Mucosa of descending colon (tissue), 3 donors: ENCODE data around the gene KASH5. TPM values are rescaled to one million over a fixed set of nuclear protein-coding genes. Genes with fewer than 3 reads are reported as not detected.
"Not testable (repeated sequence)": the region's sequence is repeated elsewhere in the genome, so short reads cannot be mapped to it uniquely, and the experiment has no call there.

Experiments
- ATAC-seq: fragments of 200-7000 bp; cut with Tn5 transposase; one replicate; pipeline ENCODE4 v1.9.1; 2020; ENCODE audit warnings: mild to moderate bottlenecking, moderate library complexity
- DNase-seq, 3 donors: peaks; one replicate each; pipeline ENCODE4 v3.0.0-alpha.2; 2020
- H3K36me3 ChIP-seq: fragments of 200-600 bp; one replicate; pipeline ENCODE4 v1.8.0; 2021; ENCODE audit warnings: low read depth, mild to moderate bottlenecking
- H3K4me1 ChIP-seq: fragments of 200-600 bp; one replicate; pipeline ENCODE4 v1.8.0; 2021; ENCODE audit warnings: low read depth, mild to moderate bottlenecking
- H3K4me3 ChIP-seq: fragments of 200-600 bp; one replicate; pipeline ENCODE4 v1.8.0; 2021; ENCODE audit warnings: mild to moderate bottlenecking
- H3K9me3 ChIP-seq: fragments of 200-600 bp; one replicate; pipeline ENCODE4 v1.8.0; 2021; ENCODE audit warnings: mild to moderate bottlenecking
- CTCF ChIP-seq: fragments of 200-600 bp; IDR thresholded peaks from one replicate; pipeline ENCODE4 v1.8.0; 2022; ENCODE audit warnings: antibody characterized with exemption, mild to moderate bottlenecking
- intact Hi-C, 2 donors: fragments of 100-400 bp; cut with DNase I in 1 of 2; cut with micrococcal nuclease in 1 of 2; formaldehyde crosslinking; loops; one replicate each; pipeline versions ENCODE4 v1.11.0 to v1.11.1; 2022; cut with DNase I, micrococcal nuclease
- total RNA-seq, 3 donors: library from RNA; stranded (reverse); fragmentation: NEBNext Ultra II Directional in 2 of 3; extraction: Animal tissue kit (Norgen Biotek cat#: 25700) in 2 of 3; gene quantifications; one replicate each; pipeline versions ENCODE4 v1.2.1 to v1.2.4, GENCODE V29; 2021 to 2023
- donor health status: DM: no; HTN: no; CAD: no; lungs with moderate emphysema.
- donor health status: DM: no; HTN: no; CAD: no.
- donor health status: DM: no; HTN: yes; CAD: no.

The KASH5 gene
- total RNA-seq, 3 donors from 2014 or later: not detected

DNA sequence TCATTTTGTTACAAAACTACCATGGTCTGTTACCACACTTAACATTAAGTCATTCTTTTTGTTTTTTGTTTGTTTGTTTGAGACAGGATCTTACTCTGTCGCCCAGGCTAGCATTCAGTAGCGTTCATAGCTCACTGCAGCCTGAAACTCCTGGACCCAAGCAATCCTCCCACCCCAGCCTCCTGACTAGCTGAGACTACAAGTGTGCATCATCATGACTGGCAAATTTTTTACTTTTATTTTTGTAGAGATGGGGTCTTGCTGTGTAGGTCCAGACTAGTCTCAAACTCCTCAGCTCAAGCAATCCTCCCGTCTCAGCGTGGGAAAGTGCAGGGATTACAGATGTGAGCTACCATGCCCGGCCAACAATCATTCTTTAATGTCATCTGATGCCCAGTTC, 68.3 kb downstream of the KASH5 start:
- peaks cover 15% of the 10 kb centered on the region for H3K4me1 ChIP-seq
- ATAC-seq: no peak
- no peaks in the 10 kb centered on the region for H3K9me3 ChIP-seq
- H3K36me3 ChIP-seq: peaks cover 5% of the 10 kb centered on the region
- no peak overlapping the region for H3K4me3 ChIP-seq
- no peak for DNase-seq
- intact Hi-C loops: no loop called here
- TF ChIP-seq CTCF: no peak

- H3K9me3 ChIP-seq: no peaks in the 10 kb centered on the region
- H3K36me3 ChIP-seq: no peaks in the 10 kb centered on the region
- intact Hi-C loops: no loop called here
- ATAC-seq: peak; percentile 17
- peaks cover 10% of the 10 kb centered on the region for H3K4me1 ChIP-seq
- H3K4me3 ChIP-seq: no peak overlapping the region
- no peak for DNase-seq
- TF ChIP-seq CTCF: no peak
Observed at GRCh38 chr19:49458567-49458903, 70.5 kb downstream of the KASH5 start.

- TF ChIP-seq CTCF: no peak
- Histone ChIP-seq H3K4me1 (peaks cover 7% of the 10 kb centered on the region), H3K4me3 (no peak overlapping the region), H3K9me3 (no peaks in the 10 kb centered on the region), H3K36me3 (no peaks in the 10 kb centered on the region)
- DNase-seq (no peak), ATAC-seq (no peak)
- intact Hi-C loops: no loop called here
Observed at GRCh38 chr19:49459388-49459787, 71.3 kb downstream of the KASH5 start.

DNA sequence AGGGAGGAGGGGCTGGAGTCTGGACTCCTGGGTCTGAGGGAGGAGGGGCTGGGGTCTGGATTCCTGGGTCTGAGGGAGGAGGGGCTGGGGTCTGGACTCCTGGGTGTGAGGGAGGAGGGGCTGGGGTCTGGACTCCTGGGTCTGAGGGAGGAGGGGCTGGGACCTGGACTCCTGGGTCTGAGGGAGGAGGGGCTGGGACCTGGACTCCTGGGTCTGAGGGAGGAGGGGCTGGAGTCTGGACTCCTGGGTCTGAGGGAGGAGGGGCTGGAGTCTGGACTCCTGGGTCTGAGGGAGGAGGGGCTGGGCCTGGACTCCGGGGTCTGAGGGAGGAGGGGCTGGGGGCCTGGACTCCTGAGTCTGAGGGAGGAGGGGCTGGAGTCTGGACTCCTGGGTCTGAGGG, 73.1 kb downstream of the KASH5 start:
- DNase-seq, ATAC-seq, H3K36me3 ChIP-seq, H3K4me1 ChIP-seq, intact Hi-C loops, H3K9me3 ChIP-seq, H3K4me3 ChIP-seq: not testable (repeated sequence)

DNA sequence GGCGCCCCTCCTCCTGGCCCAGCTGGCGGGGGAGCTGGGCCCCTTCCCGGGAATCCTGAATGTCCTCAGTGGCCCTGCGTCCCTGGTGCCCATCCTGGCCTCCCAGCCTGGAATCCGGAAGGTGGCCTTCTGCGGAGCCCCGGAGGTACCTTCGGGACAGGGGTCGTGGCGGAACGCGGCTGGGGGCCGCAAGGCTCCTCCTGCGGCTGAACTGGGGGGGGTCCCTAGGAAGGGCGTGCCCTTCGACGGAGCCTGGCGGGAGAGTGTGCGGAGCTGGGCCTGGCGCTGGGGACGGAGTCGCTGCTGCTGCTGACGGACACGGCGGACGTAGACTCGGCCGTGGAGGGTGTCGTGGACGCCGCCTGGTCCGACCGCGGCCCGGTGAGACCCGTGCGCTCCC, 73.6 kb downstream of the KASH5 start:
- no peak overlapping the region for H3K4me3 ChIP-seq
- intact Hi-C loops: no loop called here
- peaks cover 5% of the 10 kb centered on the region for H3K4me1 ChIP-seq
- TF ChIP-seq CTCF: no peak
- peak in 1 of 3 donors; percentile 23 for DNase-seq
- H3K36me3 ChIP-seq: no peaks in the 10 kb centered on the region
- ATAC-seq: no peak
- H3K9me3 ChIP-seq: no peaks in the 10 kb centered on the region

- DNase-seq (peak in 1 of 3 donors; percentile 22), ATAC-seq (no peak)
- intact Hi-C loops: no loop called here
- TF ChIP-seq CTCF: no peak
- H3K9me3 ChIP-seq: no peaks in the 10 kb centered on the region
- peaks cover 2% of the 10 kb centered on the region for H3K4me1 ChIP-seq
- no peaks in the 10 kb centered on the region for H3K36me3 ChIP-seq
- H3K4me3 ChIP-seq: no peak overlapping the region
Observed at GRCh38 chr19:49462492-49462891, 74.4 kb downstream of the KASH5 start.
